ENCODE measurements around the gene STAT3. TPM values are rescaled to one million over a fixed set of nuclear protein-coding genes. Genes with fewer than 3 reads are reported as not detected.
"Not testable (repeated sequence)": the region's sequence is repeated elsewhere in the genome, so short reads cannot be mapped to it uniquely, and the experiment has no call there.

STAT3 gene
- total RNA-seq, 2 experiments from 2014 or later = 128 to 131 TPM

- H3K36me3 Mint-ChIP-seq; H3K4me3 Mint-ChIP-seq; POLR2A ChIA-PET; H3K27ac Mint-ChIP-seq; H3K9me3 Mint-ChIP-seq; ATAC-seq (ENCODE audit: low read depth); DNase-seq: not testable (repeated sequence)
- Mint-ChIP-seq H3K4me1 (peaks cover 24% of the 10 kb centered on the region), H3K27me3 (peaks cover 24% of the 10 kb centered on the region)
Observed at GRCh38 chr17:42417981-42418380, 29.7 kb upstream of the STAT3 start.

GRCh38 chr17:42414704-42415409, 26.6 kb upstream of the STAT3 start:
- POLR2A ChIA-PET = interaction anchor here (0.5 to 2.0 kb wide), 6 partner anchors 25 to 121 kb away, joined by 3 to 6 read pairs (median 4); partner anchors contain the start of genes NAGLU and STAT3
- Mint-ChIP-seq H3K27ac (peak overlapping the region; percentile 96), H3K9me3 (no peaks in the 10 kb centered on the region), H3K4me1 (peaks cover 16% of the 10 kb centered on the region), H3K27me3 (peaks cover 6% of the 10 kb centered on the region), H3K4me3 (peak overlapping the region; percentile 89), H3K36me3 (peaks cover 2% of the 10 kb centered on the region)
- ATAC-seq (ENCODE audit: low read depth) = peak; percentile 93
- DNase-seq = peak; percentile 64

GRCh38 chr17:42413464-42414040, 25.3 kb upstream of the STAT3 start:
- H3K27me3 Mint-ChIP-seq = no peaks in the 10 kb centered on the region
- POLR2A ChIA-PET = interaction anchor here (0.5 to 2.0 kb wide), 4 partner anchors 123 to 163 kb away, joined by 4 to 5 read pairs (median 4); partner anchors contain the start of gene NAGLU
- H3K4me3 Mint-ChIP-seq = no peak overlapping the region
- DNase-seq = no peak
- H3K36me3 Mint-ChIP-seq = peaks cover 2% of the 10 kb centered on the region
- H3K27ac Mint-ChIP-seq = no peak overlapping the region
- no peaks in the 10 kb centered on the region for H3K9me3 Mint-ChIP-seq
- H3K4me1 Mint-ChIP-seq = peaks cover 13% of the 10 kb centered on the region
- no peak for ATAC-seq (ENCODE audit: low read depth)

- POLR2A ChIA-PET = interaction anchor here (0.6 kb wide), 1 partner anchor 483 kb away, joined by 5 read pairs; no protein-coding TSS in a partner anchor
- H3K4me1 Mint-ChIP-seq = peaks cover 17% of the 10 kb centered on the region
- ATAC-seq (ENCODE audit: low read depth) (no peak), DNase-seq (no peak)
- H3K36me3 Mint-ChIP-seq = peaks cover 2% of the 10 kb centered on the region
- no peak overlapping the region for H3K27ac Mint-ChIP-seq
- no peak overlapping the region for H3K4me3 Mint-ChIP-seq
- H3K27me3 Mint-ChIP-seq = no peaks in the 10 kb centered on the region
- no peaks in the 10 kb centered on the region for H3K9me3 Mint-ChIP-seq
Observed at GRCh38 chr17:42411905-42412679, 23.9 kb upstream of the STAT3 start.

GRCh38 chr17:42411361-42411760, 23.1 kb upstream of the STAT3 start:
- ATAC-seq (ENCODE audit: low read depth) = no peak
- no peak for DNase-seq
- POLR2A ChIA-PET = no interaction called here
- Mint-ChIP-seq H3K27me3 (no peaks in the 10 kb centered on the region), H3K4me3 (no peak overlapping the region), H3K27ac (no peak overlapping the region), H3K36me3 (peaks cover 2% of the 10 kb centered on the region), H3K9me3 (no peaks in the 10 kb centered on the region), H3K4me1 (peaks cover 19% of the 10 kb centered on the region)

GRCh38 chr17:42410319-42410685, 22.1 kb upstream of the STAT3 start:
- H3K36me3 Mint-ChIP-seq = peaks cover 2% of the 10 kb centered on the region
- ATAC-seq (ENCODE audit: low read depth) (no peak), DNase-seq (no peak)
- no peak overlapping the region for H3K4me3 Mint-ChIP-seq
- POLR2A ChIA-PET = interaction anchor here (0.5 kb wide), 1 partner anchor 162 kb away, joined by 5 read pairs; no protein-coding TSS in a partner anchor
- H3K27ac Mint-ChIP-seq = no peak overlapping the region
- H3K4me1 Mint-ChIP-seq = peaks cover 18% of the 10 kb centered on the region
- H3K27me3 Mint-ChIP-seq = no peaks in the 10 kb centered on the region
- no peaks in the 10 kb centered on the region for H3K9me3 Mint-ChIP-seq

GRCh38 chr17:42409523-42410318, 21.5 kb upstream of the STAT3 start:
- Mint-ChIP-seq H3K27me3 (no peaks in the 10 kb centered on the region), H3K36me3 (no peaks in the 10 kb centered on the region), H3K27ac (no peak overlapping the region), H3K4me3 (no peak overlapping the region), H3K9me3 (no peaks in the 10 kb centered on the region), H3K4me1 (peaks cover 13% of the 10 kb centered on the region)
- POLR2A ChIA-PET = interaction anchor here (0.5 kb wide), 1 partner anchor 161 kb away, joined by 5 read pairs; no protein-coding TSS in a partner anchor
- DNase-seq (no peak), ATAC-seq (ENCODE audit: low read depth) (no peak)

GRCh38 chr17:42408061-42408460, 19.8 kb upstream of the STAT3 start:
- Mint-ChIP-seq H3K4me1 (peaks cover 11% of the 10 kb centered on the region), H3K36me3 (no peaks in the 10 kb centered on the region), H3K27ac (no peak overlapping the region), H3K9me3 (no peaks in the 10 kb centered on the region), H3K4me3 (no peak overlapping the region), H3K27me3 (no peaks in the 10 kb centered on the region)
- DNase-seq (no peak), ATAC-seq (ENCODE audit: low read depth) (no peak)
- POLR2A ChIA-PET = no interaction called here

GRCh38 chr17:42407289-42407836, 19.1 kb upstream of the STAT3 start:
- no peaks in the 10 kb centered on the region for H3K36me3 Mint-ChIP-seq
- peak; percentile 45 for DNase-seq
- no peak overlapping the region for H3K27ac Mint-ChIP-seq
- POLR2A ChIA-PET = interaction anchor here (1.1 to 2.3 kb wide), 5 partner anchors 65 to 94 kb away, joined by 4 to 13 read pairs (median 6); no protein-coding TSS in a partner anchor
- H3K4me1 Mint-ChIP-seq = peaks cover 13% of the 10 kb centered on the region
- peak; percentile 87 for ATAC-seq (ENCODE audit: low read depth)
- no peaks in the 10 kb centered on the region for H3K27me3 Mint-ChIP-seq
- H3K4me3 Mint-ChIP-seq = no peak overlapping the region
- no peaks in the 10 kb centered on the region for H3K9me3 Mint-ChIP-seq

- peaks cover 13% of the 10 kb centered on the region for H3K4me1 Mint-ChIP-seq
- no peaks in the 10 kb centered on the region for H3K27me3 Mint-ChIP-seq
- no peak for ATAC-seq (ENCODE audit: low read depth)
- no peak for DNase-seq
- H3K9me3 Mint-ChIP-seq = no peaks in the 10 kb centered on the region
- no peak overlapping the region for H3K4me3 Mint-ChIP-seq
- H3K27ac Mint-ChIP-seq = no peak overlapping the region
- POLR2A ChIA-PET = interaction anchor here (1.0 to 2.3 kb wide), 9 partner anchors 64 to 185 kb away, joined by 3 to 13 read pairs (median 5); no protein-coding TSS in a partner anchor
- no peaks in the 10 kb centered on the region for H3K36me3 Mint-ChIP-seq
Observed at GRCh38 chr17:42406615-42407288, 18.5 kb upstream of the STAT3 start.

- Mint-ChIP-seq H3K36me3 (no peaks in the 10 kb centered on the region), H3K27me3 (no peaks in the 10 kb centered on the region), H3K9me3 (no peaks in the 10 kb centered on the region), H3K4me3 (no peak overlapping the region), H3K4me1 (peaks cover 17% of the 10 kb centered on the region), H3K27ac (no peak overlapping the region)
- POLR2A ChIA-PET = interaction anchor here (0.6 to 2.3 kb wide), 13 partner anchors 10 to 286 kb away, joined by 3 to 13 read pairs (median 4); no protein-coding TSS in a partner anchor
- ATAC-seq (ENCODE audit: low read depth) = peak; percentile 63
- peak; percentile 89 for DNase-seq
Observed at GRCh38 chr17:42405963-42406495, 17.8 kb upstream of the STAT3 start.

- H3K4me1 Mint-ChIP-seq = peaks cover 22% of the 10 kb centered on the region
Observed at GRCh38 chr17:42405076-42405475, 16.8 kb upstream of the STAT3 start.

More at GRCh38 chr17:42405076-42405475, 16.8 kb upstream of the STAT3 start:
- DNase-seq = no peak
- Mint-ChIP-seq H3K36me3 (no peaks in the 10 kb centered on the region), H3K27ac (no peak overlapping the region), H3K27me3 (no peaks in the 10 kb centered on the region), H3K9me3 (no peaks in the 10 kb centered on the region), H3K4me3 (no peak overlapping the region)
- POLR2A ChIA-PET = interaction anchor here (1.0 to 3.3 kb wide), 2 partner anchors 16 to 285 kb away, joined by 3 to 13 read pairs; partner anchors contain the start of gene STAT3
- ATAC-seq (ENCODE audit: low read depth) = no peak
